ENCODE results near the gene SCAMP4.

GRCh38 chr19:1924320-1924961 lies 19.2 kb downstream of the SCAMP4 start:
- no peak for TF ChIP-seq EZH2 (IDR thresholded peaks at IDR 0.05; ENCODE audit: borderline replicate concordance, low read length)
- TF ChIP-seq, protein P1, sequence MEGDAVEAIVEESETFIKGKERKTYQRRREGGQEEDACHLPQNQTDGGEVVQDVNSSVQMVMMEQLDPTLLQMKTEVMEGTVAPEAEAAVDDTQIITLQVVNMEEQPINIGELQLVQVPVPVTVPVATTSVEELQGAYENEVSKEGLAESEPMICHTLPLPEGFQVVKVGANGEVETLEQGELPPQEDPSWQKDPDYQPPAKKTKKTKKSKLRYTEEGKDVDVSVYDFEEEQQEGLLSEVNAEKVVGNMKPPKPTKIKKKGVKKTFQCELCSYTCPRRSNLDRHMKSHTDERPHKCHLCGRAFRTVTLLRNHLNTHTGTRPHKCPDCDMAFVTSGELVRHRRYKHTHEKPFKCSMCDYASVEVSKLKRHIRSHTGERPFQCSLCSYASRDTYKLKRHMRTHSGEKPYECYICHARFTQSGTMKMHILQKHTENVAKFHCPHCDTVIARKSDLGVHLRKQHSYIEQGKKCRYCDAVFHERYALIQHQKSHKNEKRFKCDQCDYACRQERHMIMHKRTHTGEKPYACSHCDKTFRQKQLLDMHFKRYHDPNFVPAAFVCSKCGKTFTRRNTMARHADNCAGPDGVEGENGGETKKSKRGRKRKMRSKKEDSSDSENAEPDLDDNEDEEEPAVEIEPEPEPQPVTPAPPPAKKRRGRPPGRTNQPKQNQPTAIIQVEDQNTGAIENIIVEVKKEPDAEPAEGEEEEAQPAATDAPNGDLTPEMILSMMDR (IDR thresholded peaks at IDR 0.05; ENCODE audit: low read length), result no peak

All from OCI-LY1 (cell line).